IPS DF 4.7 (cell line): ENCODE results near the gene LSS.
"Not testable (repeated sequence)": the region's sequence is repeated elsewhere in the genome, so short reads cannot be mapped to it uniquely, and the experiment has no call there.

ENCODE experiments used
- DNase-seq: peaks from one replicate; pipeline ENCODE4 v3.0.0-alpha.2; 2013; ENCODE audit warnings: low spot score; ENCODE audit errors: extremely low read depth

The LSS gene

DNA sequence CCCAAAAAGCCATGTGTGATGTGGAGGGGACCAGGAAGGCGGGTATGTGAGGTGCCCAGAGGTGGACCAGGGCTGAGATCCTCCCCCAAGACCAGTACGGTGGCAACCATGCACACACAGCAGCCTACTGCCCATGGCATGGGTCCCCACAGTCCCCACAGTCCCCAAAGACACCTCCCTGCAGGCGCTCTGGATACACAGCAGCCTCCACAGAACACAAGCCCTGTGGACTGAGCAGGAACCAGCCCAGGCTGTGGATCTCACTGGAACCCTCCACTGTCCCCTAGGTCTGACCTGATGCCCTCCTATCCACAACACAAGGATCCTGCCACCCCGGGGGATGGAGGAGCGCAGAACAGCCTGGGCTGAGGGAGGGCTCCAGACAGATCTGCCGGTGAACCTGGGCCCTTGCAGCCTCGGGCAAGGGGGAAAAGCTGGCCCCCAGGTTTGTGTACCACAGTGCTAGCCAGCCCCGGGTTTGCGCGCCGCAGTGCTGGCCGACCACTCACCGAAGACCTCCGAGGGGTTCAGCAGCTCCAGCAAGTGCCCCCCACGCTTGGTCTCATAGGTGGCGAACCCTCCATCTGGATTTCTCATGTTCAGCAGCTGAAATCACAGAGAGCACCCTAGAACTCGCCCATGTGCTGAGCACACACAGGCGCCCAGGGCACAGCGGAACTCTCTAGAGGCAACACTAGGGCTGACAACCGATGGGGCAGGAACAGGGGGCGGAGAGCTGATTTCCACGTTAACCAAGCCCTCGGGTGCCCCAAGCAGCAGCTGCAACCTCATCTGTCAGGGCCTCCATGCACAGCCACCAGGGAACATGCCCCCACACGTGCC, 22.2 kb downstream of the LSS start:
- no peak for DNase-seq

DNA sequence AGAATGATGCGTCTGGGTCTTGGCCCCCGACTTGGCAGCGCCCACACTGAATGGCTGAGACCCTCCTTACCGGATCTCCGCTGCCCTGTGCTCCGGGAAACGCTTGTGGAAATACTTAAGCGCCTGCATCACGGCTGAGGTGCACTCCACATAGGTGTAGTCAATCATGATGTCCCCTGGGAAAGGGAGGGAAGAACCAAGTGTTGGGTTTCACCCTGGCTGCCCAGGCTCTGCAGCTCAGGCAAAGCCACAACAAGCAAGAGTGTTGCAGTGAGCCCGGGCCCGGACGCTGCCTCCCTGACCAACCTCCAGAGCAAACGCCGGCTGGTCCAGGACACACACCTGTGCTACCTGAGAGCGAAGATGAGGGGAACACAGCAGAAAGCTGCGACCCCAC, 22.8 kb downstream of the LSS start:
- no peak for DNase-seq

DNA sequence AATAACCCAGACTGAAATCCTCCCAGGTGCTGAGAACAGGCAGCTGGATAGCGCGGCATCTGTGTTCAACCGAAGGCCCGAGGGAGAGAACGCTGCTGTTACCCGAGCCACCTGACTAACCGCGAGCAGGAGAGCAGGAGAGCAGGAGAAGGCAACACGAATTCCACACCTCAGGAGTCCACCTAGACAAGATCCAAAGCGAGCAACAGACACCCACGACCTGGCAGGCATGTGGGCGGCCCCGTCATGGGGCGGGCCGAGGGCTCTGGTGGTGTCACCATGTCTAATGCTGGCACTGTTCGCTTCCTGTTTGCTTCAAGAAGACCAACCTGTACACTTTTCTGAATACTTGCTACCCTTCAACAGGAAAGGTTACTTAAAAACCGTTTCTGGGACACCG, 23.4 kb downstream of the LSS start:
- no peak for DNase-seq

DNA sequence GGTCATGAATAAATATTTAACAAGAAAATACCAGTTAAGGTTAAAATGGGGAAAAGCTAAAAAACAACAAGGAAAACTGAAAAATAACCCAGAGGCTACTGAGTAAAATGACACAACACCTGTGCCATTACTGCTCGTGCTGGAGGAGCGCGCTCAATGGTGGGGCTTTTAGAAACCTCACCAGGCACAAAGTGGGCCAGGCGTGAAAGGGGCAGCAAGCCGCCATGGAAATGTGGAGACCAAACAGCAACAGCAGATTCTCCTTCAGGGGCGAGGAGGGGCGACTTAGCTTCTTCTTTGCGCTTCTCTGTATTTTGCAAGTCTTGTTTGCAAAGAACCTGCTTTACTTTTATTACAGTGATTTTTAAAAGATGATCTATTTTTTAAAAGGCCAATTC, 25.4 kb downstream of the LSS start:
- DNase-seq = no peak

DNA sequence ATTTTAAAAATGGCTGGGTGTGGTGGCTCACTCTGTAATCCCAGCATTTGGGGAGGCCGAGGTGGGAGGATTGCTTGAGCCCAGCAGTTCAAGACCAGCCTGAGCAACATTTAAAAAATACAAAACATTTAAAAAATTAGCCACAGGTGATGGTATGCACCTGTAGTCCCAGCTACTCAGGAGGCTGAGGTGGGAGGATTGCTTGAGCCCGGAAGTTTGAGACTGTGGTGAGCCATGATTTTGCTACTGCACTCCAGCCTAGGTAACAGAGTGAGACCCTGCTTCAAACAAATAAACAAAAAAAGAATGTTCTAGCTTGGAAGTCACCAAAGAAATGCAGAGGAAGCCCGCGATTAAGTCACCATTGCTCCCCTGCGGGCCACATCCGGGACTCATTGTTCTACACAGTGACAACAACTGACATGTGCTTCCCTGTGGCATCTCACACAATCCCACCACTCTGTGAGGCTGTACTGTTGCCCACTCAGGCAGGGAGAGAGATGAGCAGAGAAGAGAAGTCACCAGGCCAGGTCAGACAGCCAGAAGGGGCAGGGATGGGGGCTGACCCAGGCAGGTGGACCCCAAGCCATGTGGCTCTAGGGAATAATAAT, 25.9 kb downstream of the LSS start:
- DNase-seq = peak; percentile 16

DNA sequence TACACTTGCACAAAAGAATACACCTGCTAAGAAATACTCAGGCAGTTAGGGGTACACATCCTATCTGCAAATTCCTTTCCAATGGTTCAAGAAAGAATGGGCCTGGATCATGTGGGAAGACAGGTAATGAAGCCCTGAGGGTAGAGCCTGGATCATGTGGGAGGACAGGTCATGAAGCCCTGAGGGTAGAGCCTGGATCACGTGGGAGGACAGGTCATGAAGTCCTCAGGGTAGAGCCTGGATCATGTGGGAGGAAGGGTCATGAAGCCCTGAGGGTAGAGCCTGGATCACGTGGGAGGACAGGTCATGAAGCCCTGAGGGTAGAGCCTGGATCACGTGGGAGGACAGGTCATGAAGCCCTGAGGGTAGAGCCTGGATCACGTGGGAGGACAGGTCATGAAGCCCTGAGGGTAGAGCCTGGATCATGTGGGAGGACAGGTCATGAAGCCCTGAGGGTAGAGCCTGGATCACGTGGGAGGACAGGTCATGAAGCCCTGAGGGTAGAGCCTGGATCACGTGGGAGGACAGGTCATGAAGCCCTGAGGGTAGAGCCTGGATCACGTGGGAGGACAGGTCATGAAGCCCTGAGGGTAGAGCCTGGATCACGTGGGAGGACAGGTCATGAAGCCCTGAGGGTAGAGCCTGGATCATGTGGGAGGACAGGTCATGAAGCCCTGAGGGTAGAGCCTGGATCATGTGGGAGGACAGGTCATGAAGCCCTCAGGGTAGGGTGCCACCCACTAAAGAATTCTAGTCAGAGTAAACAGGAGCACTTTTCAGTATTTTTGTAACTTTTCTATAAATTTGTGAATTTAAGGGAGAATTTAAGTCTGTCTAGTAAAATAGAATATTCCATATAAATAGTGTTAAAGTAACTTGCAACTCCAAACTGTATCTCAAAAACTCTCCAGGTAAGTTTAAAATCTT, 27.4 kb downstream of the LSS start:
- not testable (repeated sequence) for DNase-seq

DNA sequence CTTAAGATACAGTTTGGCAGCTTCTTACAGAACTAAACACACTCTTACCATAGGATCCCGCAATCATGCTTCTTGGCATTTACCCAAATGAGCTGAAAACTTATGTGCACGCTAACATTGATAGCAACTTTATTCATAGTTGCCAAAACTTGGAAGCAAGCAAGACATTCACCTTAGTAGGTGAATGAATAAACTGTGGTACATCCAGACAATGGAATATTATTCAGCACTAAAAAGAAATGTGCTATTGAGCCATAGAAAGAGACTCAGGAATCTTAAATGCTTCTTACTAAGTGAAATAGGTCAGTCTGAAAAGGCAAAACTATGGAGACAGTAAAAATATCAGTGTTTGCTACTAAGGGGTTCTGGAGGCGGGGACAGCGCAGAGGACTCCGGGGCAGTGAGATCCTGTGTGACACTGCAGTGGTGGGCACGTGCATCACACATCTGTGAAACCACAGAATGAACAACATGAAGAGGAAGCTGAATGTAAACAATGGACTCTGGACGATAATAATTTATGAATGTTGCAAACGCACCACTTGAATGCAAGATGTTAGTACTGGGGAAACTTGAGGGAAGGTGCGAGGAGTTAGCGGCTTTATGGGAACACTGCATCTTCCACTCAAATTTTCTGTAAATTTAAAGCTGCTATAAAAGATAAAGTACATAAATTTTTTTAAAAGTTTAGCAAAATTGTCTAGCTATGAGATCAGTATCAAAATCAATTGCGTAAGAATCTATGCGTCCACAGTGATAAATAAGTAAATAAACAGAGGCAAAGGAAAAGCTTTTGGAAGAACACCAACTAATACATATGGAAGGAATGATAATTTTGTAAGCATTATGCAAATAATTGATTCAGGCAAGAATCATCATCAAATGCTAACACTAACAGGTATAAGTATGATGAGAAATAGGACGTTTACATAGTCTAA, 28.9 kb downstream of the LSS start:
- no peak for DNase-seq

DNA sequence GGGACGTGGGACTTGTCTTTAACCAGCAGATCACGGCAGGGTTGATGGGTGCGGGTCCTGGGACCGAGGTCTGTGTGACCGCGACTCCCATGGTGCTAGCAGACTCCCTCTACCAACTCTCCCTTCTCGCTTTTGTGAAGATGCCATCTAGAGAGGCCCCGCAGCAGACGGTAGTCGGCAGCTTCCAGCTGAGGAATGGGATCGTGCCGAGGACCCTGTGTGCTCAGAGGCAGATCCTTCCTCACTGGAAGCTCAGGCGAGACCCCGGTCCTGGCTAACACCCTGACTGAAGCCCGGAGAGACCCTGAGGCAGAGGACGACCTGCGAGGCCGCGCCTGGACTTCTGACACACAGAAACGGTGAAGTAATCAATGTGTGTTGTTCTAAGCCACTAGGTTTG, 31.8 kb downstream of the LSS start:
- no peak for DNase-seq

DNA sequence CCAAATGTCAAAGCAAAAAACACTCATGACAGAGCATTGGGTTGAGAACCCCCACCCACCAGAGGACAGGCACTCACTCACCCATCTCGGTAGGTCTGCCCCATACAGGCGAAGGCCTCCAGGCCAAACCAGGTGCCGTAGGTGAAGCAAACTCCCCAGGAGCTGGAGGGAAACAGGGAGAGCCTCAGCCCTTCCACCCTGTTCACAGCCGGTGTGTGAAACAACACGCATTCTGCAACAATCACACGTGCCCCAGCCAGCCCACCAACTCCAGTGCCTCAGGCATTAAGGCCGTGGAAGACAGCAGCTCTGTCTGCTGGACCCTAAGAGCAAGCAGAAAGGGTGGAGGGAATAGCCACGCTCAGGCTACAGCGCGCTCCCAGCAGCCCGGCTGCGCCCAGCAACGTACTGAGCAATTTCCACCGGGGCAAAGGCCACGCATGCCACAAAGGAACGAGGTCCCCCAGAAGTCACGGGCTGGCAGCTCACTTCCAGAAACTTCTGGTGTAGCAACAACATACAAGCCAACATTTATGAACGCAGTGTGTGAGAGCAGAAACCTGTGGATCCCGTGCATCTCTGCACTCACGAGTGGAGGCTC, 32.9 kb downstream of the LSS start:
- no peak for DNase-seq

DNA sequence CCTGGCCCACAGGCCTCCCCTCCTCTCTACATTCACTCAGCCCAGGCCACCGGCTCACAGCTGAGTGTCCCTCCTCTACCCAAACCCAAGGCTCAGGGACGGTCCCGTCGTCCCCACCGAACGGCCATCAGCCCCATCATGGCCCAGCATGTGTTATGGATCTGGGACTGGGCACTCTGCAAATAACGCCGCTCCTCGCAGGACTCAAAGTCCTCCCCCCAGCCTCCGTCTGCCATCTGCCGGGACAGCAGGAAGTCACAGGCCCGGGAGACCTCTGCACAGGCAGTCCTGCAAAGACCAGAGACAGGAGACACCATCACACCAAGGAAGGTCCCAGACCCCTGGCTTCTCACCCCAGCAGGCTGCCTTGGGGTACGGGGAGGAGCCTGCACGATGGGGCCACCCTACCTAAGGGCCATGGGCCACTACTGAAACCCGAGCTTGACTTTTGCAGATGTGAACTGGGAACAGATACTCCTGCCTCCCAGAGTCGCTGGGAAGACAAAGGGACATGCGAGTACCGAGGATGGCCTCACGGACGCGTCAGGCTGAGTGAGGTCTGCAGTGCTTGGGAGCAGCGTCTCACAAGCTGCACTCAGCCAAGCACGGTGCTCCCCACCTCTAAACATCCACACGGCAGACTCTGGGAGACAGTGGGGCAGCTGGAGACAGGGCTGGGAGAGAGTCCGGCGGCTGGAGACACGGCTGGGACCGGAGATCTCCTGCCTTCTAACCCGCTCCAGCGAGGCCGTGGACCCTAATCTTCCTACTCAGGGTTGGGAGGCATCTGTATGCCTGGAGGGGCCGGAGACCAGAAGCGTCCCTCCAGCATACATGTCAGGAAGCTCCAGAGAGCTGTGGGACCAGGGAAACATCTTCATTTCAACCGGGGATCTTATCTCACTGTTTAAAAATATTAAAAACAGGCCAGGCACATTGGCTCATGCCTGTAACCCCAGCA, 33.9 kb downstream of the LSS start:
- no peak for DNase-seq

DNA sequence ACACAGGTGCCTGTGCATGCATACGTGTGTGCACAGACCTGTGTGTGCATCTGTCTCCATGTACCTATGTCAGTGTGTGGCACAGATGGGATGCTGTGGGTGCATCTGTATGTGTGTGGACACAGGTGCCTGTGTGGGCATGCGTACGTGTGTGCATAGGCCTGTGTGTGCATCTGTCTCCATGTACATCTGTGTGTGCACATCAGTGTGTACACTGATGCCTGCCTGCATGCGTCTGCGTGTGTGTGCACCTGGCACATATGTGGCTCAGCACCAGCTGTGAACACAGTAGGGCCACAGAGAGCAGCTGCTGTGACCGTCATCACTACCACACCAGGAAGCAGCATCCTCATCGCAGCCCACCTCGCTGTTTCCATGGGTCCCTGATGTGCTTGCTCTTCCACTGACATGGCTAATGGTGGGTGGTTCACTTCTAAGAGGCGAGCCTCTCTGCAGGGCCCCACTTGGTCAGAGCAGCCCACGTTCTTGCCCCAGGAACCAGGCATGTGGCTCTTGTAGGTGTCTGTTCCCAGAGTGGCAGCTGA, 34.7 kb downstream of the LSS start:
- no peak for DNase-seq

DNA sequence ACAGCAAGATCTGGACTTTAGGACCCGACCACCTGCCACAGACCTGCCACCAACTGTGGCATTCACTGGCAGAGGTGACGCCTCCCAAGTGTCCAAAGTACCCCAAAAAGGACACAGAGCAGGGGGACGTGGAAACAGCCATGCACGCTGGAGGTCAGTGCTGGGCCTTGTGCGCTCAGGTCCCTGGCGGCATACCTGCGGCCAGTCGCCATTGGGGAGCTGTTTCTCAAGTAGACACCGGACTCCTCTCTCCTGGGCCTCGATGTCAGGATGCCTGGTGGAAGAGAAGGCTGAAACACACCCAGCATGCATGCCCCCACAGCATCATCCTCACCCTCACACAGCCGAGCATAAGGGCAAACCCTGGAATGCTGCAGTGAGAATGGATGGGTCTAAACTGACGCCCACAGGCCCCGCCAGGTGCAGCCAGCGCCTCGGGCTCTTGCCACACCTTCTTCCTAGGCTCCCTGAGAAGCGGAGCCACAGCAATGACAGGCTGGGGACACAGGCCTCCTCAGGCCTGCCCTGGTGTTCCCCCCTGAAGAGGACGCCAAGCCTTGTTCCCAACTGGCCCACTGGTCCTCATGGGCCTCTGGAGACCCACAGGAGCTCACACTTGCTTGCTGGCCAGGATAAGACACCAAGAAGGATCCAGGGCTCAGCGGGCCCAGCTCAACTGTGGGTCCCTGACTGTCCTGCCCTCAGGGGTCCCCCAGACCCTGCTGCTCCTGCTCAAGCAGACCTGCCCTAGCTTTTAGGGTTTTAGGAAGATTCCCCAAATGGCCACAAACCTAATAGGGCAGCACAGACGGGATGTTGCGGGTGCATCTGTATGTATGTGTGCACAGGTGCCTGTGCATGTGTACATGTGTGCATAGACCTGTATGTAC, 36.6 kb downstream of the LSS start:
- DNase-seq = no peak

DNA sequence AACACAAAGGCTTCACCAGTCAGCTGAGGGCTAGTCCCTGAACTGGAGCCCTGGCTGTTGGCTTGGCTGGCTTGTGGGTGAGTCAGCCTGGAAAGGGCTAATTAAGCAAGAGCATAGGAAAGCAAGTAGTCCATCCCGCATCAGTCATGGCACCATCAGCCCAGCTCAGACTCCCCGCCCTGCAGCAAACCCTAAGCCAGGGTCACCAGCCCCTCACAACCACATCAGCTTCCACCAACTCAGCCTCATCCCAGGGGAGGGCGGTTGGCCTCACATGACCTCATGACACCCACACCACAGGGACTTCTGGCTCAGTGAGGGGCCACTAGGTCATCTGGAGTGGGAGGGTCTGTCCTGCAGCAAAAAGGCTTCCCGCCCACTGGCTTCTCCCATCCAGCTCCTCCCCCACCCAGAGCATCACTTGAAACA, 37.3 kb downstream of the LSS start:
- no peak for DNase-seq

DNA sequence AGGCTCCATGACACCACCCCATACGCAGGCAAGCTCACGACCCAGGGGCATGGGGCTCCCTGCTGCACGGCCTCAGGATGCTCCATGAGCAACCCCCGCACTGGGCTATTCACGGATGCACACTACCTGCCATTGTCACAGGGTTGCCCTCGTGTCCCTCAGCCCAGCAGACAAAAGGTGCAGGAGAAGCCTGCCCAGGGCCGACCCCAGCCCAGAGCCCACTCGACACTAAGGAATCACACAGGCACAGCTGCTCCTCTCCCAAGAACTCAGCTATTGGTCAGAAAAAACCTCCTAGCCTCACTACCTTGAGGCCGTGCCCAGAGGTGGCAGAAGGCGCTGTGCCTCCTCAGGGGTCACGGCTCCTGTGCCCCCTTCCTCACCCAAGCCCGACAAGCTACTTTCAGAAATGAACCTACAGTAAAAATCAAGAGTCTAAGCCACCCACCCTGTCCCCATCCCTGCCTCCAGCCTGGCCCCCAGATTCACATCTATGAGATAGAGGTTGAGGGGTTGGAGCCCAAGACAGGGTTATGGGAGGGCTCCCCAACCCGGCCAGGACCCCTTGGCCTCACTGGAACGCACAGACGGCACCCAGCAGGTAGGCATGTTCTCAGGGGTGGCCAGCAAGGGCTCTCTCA, 38.0 kb downstream of the LSS start:
- DNase-seq = no peak

DNA sequence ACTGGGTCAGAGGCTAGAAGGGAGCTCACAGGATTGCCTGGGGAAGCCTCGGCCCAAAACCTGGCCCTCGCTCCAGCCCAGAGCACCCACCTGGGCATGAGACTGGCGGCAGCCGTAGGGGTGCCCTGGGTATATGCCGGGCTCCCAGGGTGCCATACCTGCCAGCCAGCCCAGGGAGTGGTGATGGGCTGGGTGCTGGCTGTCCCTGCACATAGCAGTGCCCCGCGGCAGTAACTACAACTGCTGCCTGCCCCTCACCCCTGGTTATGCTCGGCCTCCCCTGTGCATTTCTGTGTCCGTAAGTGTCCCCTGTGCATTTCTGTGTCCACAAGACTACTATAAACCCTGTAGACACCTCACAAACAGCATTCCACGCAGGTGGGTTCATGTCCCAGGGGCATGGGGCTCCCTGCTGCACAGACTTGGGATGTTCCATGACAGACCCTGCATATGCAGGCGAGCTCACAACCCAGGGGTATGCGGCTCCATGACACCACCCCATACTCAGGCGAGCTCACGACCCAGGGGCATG, 38.5 kb downstream of the LSS start:
- no peak for DNase-seq

DNA sequence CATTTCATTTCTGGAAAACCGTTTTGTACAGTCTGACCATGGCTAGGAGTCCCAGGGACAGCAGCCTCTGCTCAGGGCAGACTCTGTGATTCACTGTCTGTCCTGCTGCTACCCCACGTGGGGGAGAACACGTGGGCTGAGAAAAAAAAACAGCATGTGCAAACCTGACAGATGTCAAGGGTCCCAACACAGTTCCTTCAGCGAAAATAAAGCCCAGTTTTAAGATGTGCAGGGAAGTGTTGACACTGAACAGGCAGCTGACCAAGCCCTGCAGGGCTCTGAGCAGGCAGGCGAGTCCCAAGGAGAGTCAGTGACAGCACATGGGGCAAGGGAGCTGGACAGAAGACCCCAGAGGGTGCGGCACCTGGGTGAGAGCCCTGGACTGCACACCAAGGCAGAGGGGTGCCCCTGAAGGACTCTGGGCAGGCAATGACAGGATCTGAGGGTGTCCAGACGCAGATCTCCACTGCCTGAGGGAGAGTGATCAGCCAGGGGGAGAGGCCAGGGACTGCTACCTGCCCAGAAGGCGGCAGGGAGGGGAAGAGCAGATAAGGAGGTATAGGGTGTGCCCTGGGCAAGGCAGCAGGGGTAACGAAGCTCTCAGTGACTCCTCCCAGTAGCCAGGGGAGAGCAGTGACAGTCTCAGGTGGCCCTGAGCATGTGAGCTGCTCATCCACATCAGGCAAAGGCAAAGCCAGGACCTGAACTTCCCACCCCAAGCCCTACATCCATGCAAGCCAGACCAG, 39.2 kb downstream of the LSS start:
- no peak for DNase-seq
